C4-2B (cell line): ENCODE results near the gene ARL6IP4.

Source experiments
- ZFX ChIP-seq: fragments of 450-650 bp; IDR thresholded peaks from 2 replicates; pipeline ENCODE4 v1.6.1; 2017
- TF ChIP-seq, protein P1 (sequence below): fragments of 450-650 bp; conservative IDR thresholded peaks from 2 replicates; pipeline ENCODE4 v1.5.1; 2017; ENCODE audit warnings: mild to moderate bottlenecking

GRCh38 chr12:123001464-123001863, 21.0 kb downstream of the ARL6IP4 start:
- TF ChIP-seq, protein P1, sequence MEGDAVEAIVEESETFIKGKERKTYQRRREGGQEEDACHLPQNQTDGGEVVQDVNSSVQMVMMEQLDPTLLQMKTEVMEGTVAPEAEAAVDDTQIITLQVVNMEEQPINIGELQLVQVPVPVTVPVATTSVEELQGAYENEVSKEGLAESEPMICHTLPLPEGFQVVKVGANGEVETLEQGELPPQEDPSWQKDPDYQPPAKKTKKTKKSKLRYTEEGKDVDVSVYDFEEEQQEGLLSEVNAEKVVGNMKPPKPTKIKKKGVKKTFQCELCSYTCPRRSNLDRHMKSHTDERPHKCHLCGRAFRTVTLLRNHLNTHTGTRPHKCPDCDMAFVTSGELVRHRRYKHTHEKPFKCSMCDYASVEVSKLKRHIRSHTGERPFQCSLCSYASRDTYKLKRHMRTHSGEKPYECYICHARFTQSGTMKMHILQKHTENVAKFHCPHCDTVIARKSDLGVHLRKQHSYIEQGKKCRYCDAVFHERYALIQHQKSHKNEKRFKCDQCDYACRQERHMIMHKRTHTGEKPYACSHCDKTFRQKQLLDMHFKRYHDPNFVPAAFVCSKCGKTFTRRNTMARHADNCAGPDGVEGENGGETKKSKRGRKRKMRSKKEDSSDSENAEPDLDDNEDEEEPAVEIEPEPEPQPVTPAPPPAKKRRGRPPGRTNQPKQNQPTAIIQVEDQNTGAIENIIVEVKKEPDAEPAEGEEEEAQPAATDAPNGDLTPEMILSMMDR, result no peak
- TF ChIP-seq ZFX, result no peak
